Gastroesophageal sphincter (tissue), 3 donors: ENCODE results near the gene LRRC73.

Source experiments
- CTCF ChIP-seq, 4 experiments: fragments of 200-600 bp in 2 of 4; fragments of 450-650 bp in 2 of 4; sonication (generic) in 1 of 4; IDR thresholded peaks; one replicate each; pipeline ENCODE4 v1.5.1; 2017 to 2019; ENCODE audit warnings: antibody characterized with exemption in 4 of 4, mild to moderate bottlenecking in 2 of 4, moderate library complexity in 2 of 4
- EP300 ChIP-seq: sonication (generic); formaldehyde crosslinking; IDR thresholded peaks from one replicate; pipeline ENCODE4 v1.6.1; 2017; ENCODE audit warnings: antibody characterized with exemption, mild to moderate bottlenecking
- POLR2A ChIP-seq, 2 donors: fragments of 450-650 bp; IDR thresholded peaks; one replicate each; pipeline ENCODE4 v1.6.1; 2017; ENCODE audit warnings: antibody characterized with exemption in 2 of 2, mild to moderate bottlenecking in 2 of 2, moderate library complexity in 1 of 2
- POLR2AphosphoS5 ChIP-seq: sonication (generic); formaldehyde crosslinking; IDR thresholded peaks from one replicate; pipeline ENCODE4 v1.6.1; 2017; ENCODE audit warnings: antibody characterized with exemption

- no peak for TF ChIP-seq EP300
- no peak for TF ChIP-seq CTCF (IDR thresholded peaks at IDR 0.05)
- no peak for TF ChIP-seq POLR2AphosphoS5
- TF ChIP-seq POLR2A (IDR thresholded peaks at IDR 0.05): no peak
Measured at GRCh38 chr6:43493230-43493629, 16.9 kb downstream of the LRRC73 start.
